Measurements from ENCODE around the gene AKR1D1.

GRCh38 chr7:138105221-138105620 lies 29.0 kb downstream of the AKR1D1 start:
- TF ChIP-seq FOXK2 (IDR thresholded peaks at IDR 0.05) (no peak), NFRKB (IDR thresholded peaks at IDR 0.05) (no peak)
